Ovary (tissue), 3 donors: ENCODE data around the gene FNIP2.

ENCODE experiments used
- EP300 ChIP-seq: sonication (generic); formaldehyde crosslinking; IDR thresholded peaks from one replicate; pipeline ENCODE4 v1.6.1; 2017; ENCODE audit warnings: antibody characterized with exemption
- POLR2A ChIP-seq: fragments of 450-650 bp; IDR thresholded peaks from one replicate; pipeline ENCODE4 v1.6.1; 2017; ENCODE audit warnings: antibody characterized with exemption, mild to moderate bottlenecking, moderate library complexity
- TF ChIP-seq, protein P1 (sequence below), 3 donors: fragments of 450-650 bp in 2 of 3; fragments of 200-600 bp in 1 of 3; IDR thresholded peaks; one replicate each; pipeline versions ENCODE4 v1.5.1 to v1.8.0; 2016 to 2022; ENCODE audit warnings: antibody characterized with exemption in 3 of 3, mild to moderate bottlenecking in 1 of 3
- donor health status: DM: no; HTN: no; CAD: no.

GRCh38 chr4:158818560-158819140 lies 49.8 kb downstream of the FNIP2 start:
- TF ChIP-seq, protein P1, sequence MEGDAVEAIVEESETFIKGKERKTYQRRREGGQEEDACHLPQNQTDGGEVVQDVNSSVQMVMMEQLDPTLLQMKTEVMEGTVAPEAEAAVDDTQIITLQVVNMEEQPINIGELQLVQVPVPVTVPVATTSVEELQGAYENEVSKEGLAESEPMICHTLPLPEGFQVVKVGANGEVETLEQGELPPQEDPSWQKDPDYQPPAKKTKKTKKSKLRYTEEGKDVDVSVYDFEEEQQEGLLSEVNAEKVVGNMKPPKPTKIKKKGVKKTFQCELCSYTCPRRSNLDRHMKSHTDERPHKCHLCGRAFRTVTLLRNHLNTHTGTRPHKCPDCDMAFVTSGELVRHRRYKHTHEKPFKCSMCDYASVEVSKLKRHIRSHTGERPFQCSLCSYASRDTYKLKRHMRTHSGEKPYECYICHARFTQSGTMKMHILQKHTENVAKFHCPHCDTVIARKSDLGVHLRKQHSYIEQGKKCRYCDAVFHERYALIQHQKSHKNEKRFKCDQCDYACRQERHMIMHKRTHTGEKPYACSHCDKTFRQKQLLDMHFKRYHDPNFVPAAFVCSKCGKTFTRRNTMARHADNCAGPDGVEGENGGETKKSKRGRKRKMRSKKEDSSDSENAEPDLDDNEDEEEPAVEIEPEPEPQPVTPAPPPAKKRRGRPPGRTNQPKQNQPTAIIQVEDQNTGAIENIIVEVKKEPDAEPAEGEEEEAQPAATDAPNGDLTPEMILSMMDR (IDR thresholded peaks at IDR 0.05): no peak
- TF ChIP-seq EP300: no peak
- TF ChIP-seq POLR2A: no peak
